Activated B cell treated with CpG ODN at 0.5 μM for 24 hours (primary cell): ENCODE data around the gene ANXA5. TPM values are rescaled to one million over a fixed set of nuclear protein-coding genes. Genes with fewer than 3 reads are reported as not detected.

Experiments used
- ATAC-seq: fragments of 200-7000 bp; cut with Tn5 transposase; one replicate; pipeline ENCODE4 v1.10.0; 2021; ENCODE audit warnings: low read depth, mild to moderate bottlenecking, moderate library complexity
- CTCF ChIA-PET: fragments of 350-600 bp; sonication (Branson Sonifier 250); formaldehyde crosslinking; loops from one replicate; lab custom pipeline; 2021; ENCODE audit warnings: antibody characterized with exemption; lab: Charles Lee
- POLR2A ChIA-PET: fragments of 350-600 bp; sonication (Branson Sonifier 250); formaldehyde crosslinking; loops from one replicate; lab custom pipeline; 2021; ENCODE audit warnings: antibody characterized with exemption; lab: Charles Lee
- DNase-seq: peaks from one replicate; pipeline ENCODE4 v3.0.0; 2022
- H3K27ac Mint-ChIP-seq: one replicate; pipeline ENCODE4 v1.8.0; 2020; ENCODE audit warnings: mixed read lengths
- H3K27me3 Mint-ChIP-seq: one replicate; pipeline ENCODE4 v1.8.0; 2021; ENCODE audit warnings: mixed read lengths
- H3K36me3 Mint-ChIP-seq: one replicate; pipeline ENCODE4 v1.8.0; 2021; ENCODE audit warnings: low read depth, mixed read lengths
- H3K4me1 Mint-ChIP-seq: one replicate; pipeline ENCODE4 v1.8.0; 2021; ENCODE audit warnings: mixed read lengths
- H3K4me3 Mint-ChIP-seq: one replicate; pipeline ENCODE4 v1.8.0; 2020; ENCODE audit warnings: mild to moderate bottlenecking, mixed read lengths
- H3K9me3 Mint-ChIP-seq: one replicate; pipeline ENCODE4 v1.8.0; 2020; ENCODE audit warnings: mixed read lengths
- intact Hi-C: fragments of 100-400 bp; cut with micrococcal nuclease; formaldehyde crosslinking; loops from one replicate; pipeline ENCODE4 v1.15.1; 2024
- total RNA-seq: library from RNA; stranded (reverse); gene quantifications from 2 replicates; pipeline ENCODE4 v1.2.3, GENCODE V29; 2022
- TF ChIP-seq, protein P1 (sequence below): fragments of 200-600 bp; IDR thresholded peaks from one replicate; pipeline ENCODE4 v1.8.0; 2022; ENCODE audit warnings: antibody characterized with exemption, mild to moderate bottlenecking

ANXA5 gene
- total RNA-seq, 1 donor from 2014 or later = 89.9 TPM

DNA sequence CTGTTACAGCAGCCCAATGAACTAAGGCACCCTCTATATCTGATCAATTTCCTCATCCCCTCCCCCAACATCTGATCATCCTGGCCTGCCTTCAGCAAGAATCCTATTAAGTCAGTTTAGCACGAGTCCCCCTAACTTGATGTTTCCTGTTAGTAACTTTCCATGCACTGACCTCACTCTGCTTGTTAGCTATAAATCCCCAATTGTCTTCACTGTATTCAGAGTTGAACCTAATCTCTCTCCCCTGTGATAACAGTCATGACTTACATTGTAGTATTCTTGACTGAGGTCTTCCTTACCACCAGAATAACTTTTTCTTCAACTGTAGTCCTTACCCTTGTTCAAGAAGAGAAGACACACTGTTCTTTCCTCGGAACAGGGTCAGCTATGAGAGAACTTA lies 8.5 kb downstream of the ANXA5 start:
- CTCF ChIA-PET = no interaction called here
- no peak for ATAC-seq
- no peak overlapping the region for H3K27ac Mint-ChIP-seq
- H3K27me3 Mint-ChIP-seq = no peaks in the 10 kb centered on the region
- TF ChIP-seq, protein P1, sequence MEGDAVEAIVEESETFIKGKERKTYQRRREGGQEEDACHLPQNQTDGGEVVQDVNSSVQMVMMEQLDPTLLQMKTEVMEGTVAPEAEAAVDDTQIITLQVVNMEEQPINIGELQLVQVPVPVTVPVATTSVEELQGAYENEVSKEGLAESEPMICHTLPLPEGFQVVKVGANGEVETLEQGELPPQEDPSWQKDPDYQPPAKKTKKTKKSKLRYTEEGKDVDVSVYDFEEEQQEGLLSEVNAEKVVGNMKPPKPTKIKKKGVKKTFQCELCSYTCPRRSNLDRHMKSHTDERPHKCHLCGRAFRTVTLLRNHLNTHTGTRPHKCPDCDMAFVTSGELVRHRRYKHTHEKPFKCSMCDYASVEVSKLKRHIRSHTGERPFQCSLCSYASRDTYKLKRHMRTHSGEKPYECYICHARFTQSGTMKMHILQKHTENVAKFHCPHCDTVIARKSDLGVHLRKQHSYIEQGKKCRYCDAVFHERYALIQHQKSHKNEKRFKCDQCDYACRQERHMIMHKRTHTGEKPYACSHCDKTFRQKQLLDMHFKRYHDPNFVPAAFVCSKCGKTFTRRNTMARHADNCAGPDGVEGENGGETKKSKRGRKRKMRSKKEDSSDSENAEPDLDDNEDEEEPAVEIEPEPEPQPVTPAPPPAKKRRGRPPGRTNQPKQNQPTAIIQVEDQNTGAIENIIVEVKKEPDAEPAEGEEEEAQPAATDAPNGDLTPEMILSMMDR = no peak
- DNase-seq = no peak
- no peak overlapping the region for H3K4me3 Mint-ChIP-seq
- H3K4me1 Mint-ChIP-seq = peaks cover 10% of the 10 kb centered on the region
- POLR2A ChIA-PET = interaction anchor here (1.2 kb wide), 1 partner anchor 115 kb away, joined by 5 read pairs; no protein-coding TSS in a partner anchor
- H3K9me3 Mint-ChIP-seq = no peaks in the 10 kb centered on the region
- H3K36me3 Mint-ChIP-seq = peaks cover 35% of the 10 kb centered on the region
- intact Hi-C loops = no loop called here

DNA sequence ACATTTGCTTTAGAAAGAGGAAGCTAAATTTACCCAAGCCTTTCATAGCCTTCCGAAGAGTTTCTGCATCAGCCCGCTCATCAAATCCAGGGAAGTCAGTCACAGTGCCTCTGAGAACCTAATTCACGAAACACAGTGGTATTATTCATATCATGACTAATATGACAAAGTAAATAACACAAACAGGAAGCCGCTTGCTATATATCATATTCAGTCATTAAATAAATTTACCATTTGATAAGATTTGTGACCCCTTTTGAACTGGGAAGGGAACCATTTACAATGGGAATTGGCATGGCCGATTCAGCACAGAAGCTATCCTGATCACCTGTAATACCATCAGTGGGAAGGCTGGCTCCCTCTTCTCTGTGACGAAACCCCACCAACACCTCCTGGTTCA lies 10.5 kb downstream of the ANXA5 start:
- no peaks in the 10 kb centered on the region for H3K4me1 Mint-ChIP-seq
- ChIA-PET CTCF (no interaction called here), POLR2A (no interaction called here)
- no peaks in the 10 kb centered on the region for H3K9me3 Mint-ChIP-seq
- intact Hi-C loops = no loop called here
- H3K36me3 Mint-ChIP-seq = peaks cover 40% of the 10 kb centered on the region
- TF ChIP-seq, protein P1 = no peak
- no peak overlapping the region for H3K27ac Mint-ChIP-seq
- DNase-seq = no peak
- no peak overlapping the region for H3K4me3 Mint-ChIP-seq
- no peaks in the 10 kb centered on the region for H3K27me3 Mint-ChIP-seq
- no peak for ATAC-seq

DNA sequence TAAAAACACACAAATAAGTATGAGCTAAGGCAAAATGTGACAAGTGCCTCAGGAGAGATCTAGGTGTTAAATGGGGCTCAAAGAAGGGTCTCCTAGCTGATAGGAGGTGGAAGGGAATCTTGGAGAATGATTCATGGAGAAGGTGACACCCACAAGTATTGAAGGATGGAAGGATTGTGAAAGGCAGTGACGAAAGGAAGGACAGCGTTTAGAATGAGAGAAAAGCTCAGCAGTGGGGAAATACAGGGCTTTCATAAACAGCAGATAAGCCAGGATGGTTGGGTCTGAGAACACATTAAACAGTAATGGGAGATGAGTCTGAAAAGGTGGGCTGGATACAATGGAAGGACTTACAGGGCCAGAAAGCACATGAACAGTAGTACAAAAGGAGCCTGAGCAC lies 11.5 kb downstream of the ANXA5 start:
- Mint-ChIP-seq H3K4me1 (no peaks in the 10 kb centered on the region), H3K9me3 (no peaks in the 10 kb centered on the region), H3K36me3 (peaks cover 48% of the 10 kb centered on the region), H3K4me3 (no peak overlapping the region), H3K27me3 (no peaks in the 10 kb centered on the region), H3K27ac (no peak overlapping the region)
- intact Hi-C loops = no loop called here
- ChIA-PET POLR2A (interaction anchor here (0.7 kb wide), 1 partner anchor 11 kb away, joined by 4 read pairs; no protein-coding TSS in a partner anchor), CTCF (no interaction called here)
- DNase-seq = no peak
- no peak for ATAC-seq
- TF ChIP-seq, protein P1 = no peak

DNA sequence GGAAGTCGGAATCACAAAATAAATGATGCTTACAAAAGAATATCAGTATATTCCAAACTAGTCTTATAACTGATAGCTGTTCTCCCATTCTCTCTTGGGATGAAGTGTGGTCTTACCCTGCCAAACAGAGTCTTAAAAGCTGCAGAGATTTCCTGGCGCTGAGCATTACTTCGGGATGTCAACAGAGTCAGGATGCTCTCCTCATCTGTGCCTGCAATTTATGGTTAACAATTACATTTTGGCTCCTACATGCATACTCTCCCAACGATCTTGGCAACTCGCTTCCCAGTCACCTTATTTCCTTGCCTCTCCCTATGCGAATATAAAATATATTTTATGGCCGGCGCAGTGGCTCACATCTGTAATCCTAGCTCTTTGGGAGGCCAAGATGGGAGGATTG lies 12.2 kb downstream of the ANXA5 start:
- CTCF ChIA-PET = no interaction called here

DNA sequence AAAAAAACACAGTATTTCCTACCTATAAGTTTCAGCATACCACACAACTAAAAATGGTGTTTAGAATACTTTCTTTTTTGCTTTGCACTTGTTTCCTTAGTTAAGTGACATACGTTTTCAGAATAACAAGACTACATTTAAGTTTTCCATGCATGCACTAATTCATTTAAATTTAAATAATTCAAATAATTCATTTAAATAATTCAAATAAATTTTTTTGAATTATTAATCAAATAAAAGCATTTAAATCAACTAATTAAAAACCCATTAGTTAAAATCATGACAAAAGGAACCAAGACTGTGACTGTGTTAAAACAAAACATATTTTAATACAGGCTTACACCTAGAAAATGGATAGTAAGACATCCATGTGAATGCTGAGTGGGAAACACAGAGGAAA lies 12.8 kb downstream of the ANXA5 start:
- ATAC-seq = no peak

More for the DNA sequence above, 12.2 kb downstream of the ANXA5 start:
- no peak for ATAC-seq
- no peak for DNase-seq
- TF ChIP-seq, protein P1 = no peak
- Mint-ChIP-seq H3K4me1 (no peaks in the 10 kb centered on the region), H3K27me3 (no peaks in the 10 kb centered on the region), H3K36me3 (peaks cover 53% of the 10 kb centered on the region), H3K9me3 (no peaks in the 10 kb centered on the region), H3K4me3 (no peak overlapping the region), H3K27ac (no peak overlapping the region)
- POLR2A ChIA-PET = no interaction called here
- intact Hi-C loops = no loop called here

More for the DNA sequence above, 12.8 kb downstream of the ANXA5 start:
- TF ChIP-seq, protein P1 = no peak
- intact Hi-C loops = no loop called here
- H3K27ac Mint-ChIP-seq = no peak overlapping the region
- H3K9me3 Mint-ChIP-seq = no peaks in the 10 kb centered on the region
- POLR2A ChIA-PET = no interaction called here
- no peaks in the 10 kb centered on the region for H3K4me1 Mint-ChIP-seq
- H3K4me3 Mint-ChIP-seq = no peak overlapping the region
- peaks cover 58% of the 10 kb centered on the region for H3K36me3 Mint-ChIP-seq
- H3K27me3 Mint-ChIP-seq = no peaks in the 10 kb centered on the region
- CTCF ChIA-PET = no interaction called here
- no peak for DNase-seq
